Panc1 (cell line): ENCODE measurements around the gene VSX1. TPM values are rescaled to one million over a fixed set of nuclear protein-coding genes. Genes with fewer than 3 reads are reported as not detected.

Experiments used
- ATAC-seq: fragments of 200-7000 bp; cut with Tn5 transposase; 2 replicates; pipeline ENCODE4 v1.9.1; 2020; ENCODE audit warnings: mild to moderate bottlenecking, moderate library complexity
- BruUV-seq: library from RNA; stranded (reverse); fragments of 400-500 nt; replicated peaks from 2 replicates; lab custom pipeline; 2021; lab: Mats Ljungman, UMichigan
- CTCF ChIA-PET: fragments of 300-600 bp; sonication (Branson Sonifier 250); formaldehyde crosslinking; loops from one replicate; lab custom pipeline; 2022; ENCODE audit warnings: antibody characterized with exemption; lab: Charles Lee
- POLR2A ChIA-PET: fragments of 300-600 bp; sonication (Branson Sonifier 250); formaldehyde crosslinking; loops from one replicate; lab custom pipeline; 2022; ENCODE audit warnings: antibody characterized with exemption; lab: Charles Lee
- DNase-seq: peaks from one replicate; pipeline ENCODE4 v3.0.0-alpha.2; 2010; ENCODE audit warnings: low read depth, low spot score
- H3K27ac ChIP-seq: 2 replicates; pipeline ENCODE4 v1.5.1; 2011; ENCODE audit warnings: mild to moderate bottlenecking, low read length, inconsistent platforms
- H3K27me3 ChIP-seq: fragments of 200-500 bp; sonication (Bioruptor generic); 2 replicates; pipeline ENCODE4 v1.6.0; 2014; ENCODE audit warnings: low read length, inconsistent platforms; ENCODE audit not compliant: control insufficient read depth, insufficient read depth
- H3K36me3 ChIP-seq: fragments of 200-500 bp; sonication (Bioruptor generic); 2 replicates; pipeline ENCODE4 v1.5.1; 2014; ENCODE audit warnings: inconsistent platforms, mild to moderate bottlenecking, low read length, moderate library complexity; ENCODE audit not compliant: control insufficient read depth, insufficient read depth
- H3K4me1 ChIP-seq: 2 replicates; pipeline ENCODE4 v1.5.1; 2011; ENCODE audit warnings: inconsistent platforms, mild to moderate bottlenecking, low read length, moderate library complexity; ENCODE audit not compliant: control insufficient read depth, insufficient read depth
- H3K4me3 ChIP-seq, 2 experiments: 2 replicates each; pipeline ENCODE4 v1.5.1; 2011 to 2012; ENCODE audit warnings: low read depth in 2 of 2, low read length in 2 of 2, mild to moderate bottlenecking in 2 of 2, inconsistent platforms in 1 of 2, moderate library complexity in 1 of 2
- H3K9me3 ChIP-seq: fragments of 200-500 bp; sonication (Bioruptor generic); 2 replicates; pipeline ENCODE4 v1.5.1; 2014; ENCODE audit warnings: low read depth, mild to moderate bottlenecking, inconsistent platforms, low read length, moderate library complexity; ENCODE audit not compliant: control insufficient read depth, insufficient read depth
- POLR2AphosphoS5 ChIP-seq: IDR thresholded peaks from 2 replicates; pipeline ENCODE4 v1.6.1; 2012; ENCODE audit warnings: mild to moderate bottlenecking, low read depth, low read length, moderate library complexity
- SIN3A ChIP-seq: IDR thresholded peaks from 2 replicates; pipeline ENCODE4 v1.6.1; 2012; ENCODE audit warnings: low read depth, mild to moderate bottlenecking, low read length, moderate library complexity, borderline replicate concordance; ENCODE audit not compliant: insufficient read depth
- TCF7L2 ChIP-seq: IDR thresholded peaks from 2 replicates; pipeline ENCODE4 v1.6.1; 2011; ENCODE audit warnings: mild to moderate bottlenecking, low read depth, low read length, inconsistent platforms
- in situ Hi-C: cut with HindIII; loops from 2 replicates; pipeline ENCODE4 v1.10.0; 2016; ENCODE audit warnings: low sequenced_read_pairs, low pct_unique_long_range_greater_than_20kb
- intact Hi-C: fragments of 100-400 bp; cut with micrococcal nuclease; formaldehyde crosslinking; loops from one replicate; pipeline ENCODE4 v1.10.0; 2022; ENCODE audit not compliant: unreplicated experiment
- total RNA-seq: library from RNA; stranded (reverse); gene quantifications from one replicate; pipeline ENCODE4 v1.2.1, GENCODE V29; 2021; ENCODE audit not compliant: unreplicated experiment
- TF ChIP-seq, protein P1 (sequence below): fragments of 450-650 bp; IDR thresholded peaks from 2 replicates; pipeline ENCODE4 v1.5.1; 2017; ENCODE audit warnings: mild to moderate bottlenecking
- TF ChIP-seq, protein P2 (sequence below), 2 experiments: IDR thresholded peaks; 2 replicates each; pipeline ENCODE4 v1.6.1; 2011 to 2012; ENCODE audit warnings: low read depth in 2 of 2, control low read depth in 1 of 2, low read length in 1 of 2, mild to moderate bottlenecking in 1 of 2, moderate library complexity in 1 of 2; ENCODE audit not compliant: insufficient read depth in 1 of 2

Gene VSX1
- total RNA-seq, 1 experiment from 2014 or later = 0.21 TPM

DNA sequence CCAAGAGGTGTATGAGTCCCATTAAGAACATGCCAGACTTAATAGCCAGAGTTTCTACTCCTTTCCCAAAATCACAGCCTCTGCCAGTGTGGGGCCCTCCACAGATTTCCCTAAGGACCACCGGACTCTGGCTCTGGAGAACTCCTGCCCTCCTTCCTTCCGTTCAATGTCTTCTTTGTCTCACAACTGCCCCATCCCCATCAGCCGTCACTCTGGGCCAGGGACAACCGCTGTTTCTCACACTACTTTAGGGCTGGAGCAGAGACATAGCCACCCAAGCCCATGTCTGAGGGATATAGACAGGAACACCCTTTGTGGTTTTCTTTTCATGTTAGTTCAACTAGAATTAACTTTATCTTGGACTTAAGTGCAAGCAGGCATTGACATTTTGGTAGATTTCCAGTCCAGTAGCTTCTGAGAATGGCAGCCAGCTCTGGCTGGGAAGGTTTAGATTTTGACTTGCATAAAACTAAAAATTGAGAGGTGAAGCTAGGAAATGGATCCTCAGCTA, 17.3 kb downstream of the VSX1 start:
- intact Hi-C loops = loop anchor here (1.0 kb wide), 1 partner anchor 69 kb away; no protein-coding TSS in a partner anchor
- TF ChIP-seq POLR2AphosphoS5 (no peak), TCF7L2 (no peak), SIN3A (no peak)
- TF ChIP-seq, protein P1, sequence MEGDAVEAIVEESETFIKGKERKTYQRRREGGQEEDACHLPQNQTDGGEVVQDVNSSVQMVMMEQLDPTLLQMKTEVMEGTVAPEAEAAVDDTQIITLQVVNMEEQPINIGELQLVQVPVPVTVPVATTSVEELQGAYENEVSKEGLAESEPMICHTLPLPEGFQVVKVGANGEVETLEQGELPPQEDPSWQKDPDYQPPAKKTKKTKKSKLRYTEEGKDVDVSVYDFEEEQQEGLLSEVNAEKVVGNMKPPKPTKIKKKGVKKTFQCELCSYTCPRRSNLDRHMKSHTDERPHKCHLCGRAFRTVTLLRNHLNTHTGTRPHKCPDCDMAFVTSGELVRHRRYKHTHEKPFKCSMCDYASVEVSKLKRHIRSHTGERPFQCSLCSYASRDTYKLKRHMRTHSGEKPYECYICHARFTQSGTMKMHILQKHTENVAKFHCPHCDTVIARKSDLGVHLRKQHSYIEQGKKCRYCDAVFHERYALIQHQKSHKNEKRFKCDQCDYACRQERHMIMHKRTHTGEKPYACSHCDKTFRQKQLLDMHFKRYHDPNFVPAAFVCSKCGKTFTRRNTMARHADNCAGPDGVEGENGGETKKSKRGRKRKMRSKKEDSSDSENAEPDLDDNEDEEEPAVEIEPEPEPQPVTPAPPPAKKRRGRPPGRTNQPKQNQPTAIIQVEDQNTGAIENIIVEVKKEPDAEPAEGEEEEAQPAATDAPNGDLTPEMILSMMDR = no peak
- ATAC-seq = no peak
- no peak for DNase-seq
- no TSS peak for BruUV-seq
- Histone ChIP-seq H3K9me3 (no peaks in the 10 kb centered on the region), H3K27ac (peak overlapping the region; percentile 50; the same call in 1 of the 2 replicates), H3K4me1 (peaks cover 13% of the 10 kb centered on the region), H3K27me3 (no peaks in the 10 kb centered on the region), H3K4me3 (no peak overlapping the region), H3K36me3 (no peaks in the 10 kb centered on the region)
- ChIA-PET POLR2A (no interaction called here), CTCF (interaction anchor here (0.6 to 1.4 kb wide), 3 partner anchors 71 to 193 kb away, joined by 3 to 5 read pairs (median 3); no protein-coding TSS in a partner anchor)
- in situ Hi-C loops = no loop called here

DNA sequence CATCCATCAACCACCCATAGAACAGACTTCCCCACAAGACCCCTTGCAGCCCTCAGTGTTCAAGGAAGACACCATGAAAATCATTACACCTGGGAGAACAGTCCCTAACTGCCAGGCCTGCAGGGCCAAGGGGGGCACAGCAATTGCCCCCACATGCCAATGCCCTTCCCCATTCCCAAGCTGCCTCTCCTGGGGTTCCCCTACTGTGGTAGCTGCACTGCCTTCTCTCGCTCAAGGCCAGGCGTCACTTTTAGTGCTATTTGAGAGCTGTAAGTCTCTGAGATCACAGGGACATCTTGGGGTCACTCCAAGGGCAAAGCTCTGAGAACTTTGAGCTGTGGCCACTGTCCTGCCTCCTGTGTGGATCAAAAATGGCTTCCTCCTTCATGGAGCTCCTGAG, 18.0 kb downstream of the VSX1 start:
- no peak overlapping the region for H3K27ac ChIP-seq
- CTCF ChIA-PET = interaction anchor here (0.8 to 1.7 kb wide), 3 partner anchors 70 to 176 kb away, joined by 3 read pairs; no protein-coding TSS in a partner anchor
- H3K27me3 ChIP-seq = no peaks in the 10 kb centered on the region
- in situ Hi-C loops = no loop called here
- TF ChIP-seq TCF7L2 = no peak
- TF ChIP-seq, protein P1 = no peak
- TF ChIP-seq SIN3A = no peak
- H3K9me3 ChIP-seq = no peaks in the 10 kb centered on the region
- H3K4me3 ChIP-seq = no peak overlapping the region
- no peak for DNase-seq
- no peaks in the 10 kb centered on the region for H3K36me3 ChIP-seq
- intact Hi-C loops = no loop called here
- no TSS peak for BruUV-seq
- POLR2A ChIA-PET = no interaction called here
- ATAC-seq = no peak
- peaks cover 19% of the 10 kb centered on the region for H3K4me1 ChIP-seq

DNA sequence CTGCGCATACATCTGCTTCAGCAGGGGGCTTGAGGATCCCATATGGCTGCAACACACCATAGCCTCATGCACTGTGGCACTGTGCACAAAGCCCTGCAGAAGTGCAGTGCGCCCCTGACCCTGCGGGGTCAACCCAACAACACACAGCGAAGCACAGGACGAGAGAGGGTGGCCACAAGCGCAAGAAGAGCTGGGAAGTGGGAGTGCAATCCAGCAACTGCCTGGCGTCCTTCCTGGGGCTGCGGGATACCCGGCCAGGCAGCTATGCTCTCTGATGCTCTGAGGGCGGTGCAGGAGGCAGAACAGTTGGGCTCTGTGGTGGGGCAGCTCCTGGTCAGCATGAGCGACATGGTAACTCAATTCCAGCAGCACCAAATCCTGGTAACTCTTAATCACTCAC, 18.4 kb downstream of the VSX1 start:
- TF ChIP-seq TCF7L2 = no peak
- TF ChIP-seq, protein P2, sequence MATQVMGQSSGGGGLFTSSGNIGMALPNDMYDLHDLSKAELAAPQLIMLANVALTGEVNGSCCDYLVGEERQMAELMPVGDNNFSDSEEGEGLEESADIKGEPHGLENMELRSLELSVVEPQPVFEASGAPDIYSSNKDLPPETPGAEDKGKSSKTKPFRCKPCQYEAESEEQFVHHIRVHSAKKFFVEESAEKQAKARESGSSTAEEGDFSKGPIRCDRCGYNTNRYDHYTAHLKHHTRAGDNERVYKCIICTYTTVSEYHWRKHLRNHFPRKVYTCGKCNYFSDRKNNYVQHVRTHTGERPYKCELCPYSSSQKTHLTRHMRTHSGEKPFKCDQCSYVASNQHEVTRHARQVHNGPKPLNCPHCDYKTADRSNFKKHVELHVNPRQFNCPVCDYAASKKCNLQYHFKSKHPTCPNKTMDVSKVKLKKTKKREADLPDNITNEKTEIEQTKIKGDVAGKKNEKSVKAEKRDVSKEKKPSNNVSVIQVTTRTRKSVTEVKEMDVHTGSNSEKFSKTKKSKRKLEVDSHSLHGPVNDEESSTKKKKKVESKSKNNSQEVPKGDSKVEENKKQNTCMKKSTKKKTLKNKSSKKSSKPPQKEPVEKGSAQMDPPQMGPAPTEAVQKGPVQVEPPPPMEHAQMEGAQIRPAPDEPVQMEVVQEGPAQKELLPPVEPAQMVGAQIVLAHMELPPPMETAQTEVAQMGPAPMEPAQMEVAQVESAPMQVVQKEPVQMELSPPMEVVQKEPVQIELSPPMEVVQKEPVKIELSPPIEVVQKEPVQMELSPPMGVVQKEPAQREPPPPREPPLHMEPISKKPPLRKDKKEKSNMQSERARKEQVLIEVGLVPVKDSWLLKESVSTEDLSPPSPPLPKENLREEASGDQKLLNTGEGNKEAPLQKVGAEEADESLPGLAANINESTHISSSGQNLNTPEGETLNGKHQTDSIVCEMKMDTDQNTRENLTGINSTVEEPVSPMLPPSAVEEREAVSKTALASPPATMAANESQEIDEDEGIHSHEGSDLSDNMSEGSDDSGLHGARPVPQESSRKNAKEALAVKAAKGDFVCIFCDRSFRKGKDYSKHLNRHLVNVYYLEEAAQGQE (IDR thresholded peaks at IDR 0.05; ENCODE audit: insufficient read depth in 1 of 2, low read depth in 2 of 2, low read length in 1 of 2) = no peak
- no peak for TF ChIP-seq SIN3A
- TF ChIP-seq POLR2AphosphoS5 = no peak
- TF ChIP-seq, protein P1 = no peak
- no peaks in the 10 kb centered on the region for H3K9me3 ChIP-seq
- intact Hi-C loops = no loop called here
- no peaks in the 10 kb centered on the region for H3K36me3 ChIP-seq
- ATAC-seq (no peak), DNase-seq (no peak)
- POLR2A ChIA-PET = no interaction called here
- H3K4me1 ChIP-seq = peaks cover 20% of the 10 kb centered on the region
- H3K4me3 ChIP-seq = no peak overlapping the region
- BruUV-seq = no TSS peak
- no peaks in the 10 kb centered on the region for H3K27me3 ChIP-seq
- in situ Hi-C loops = no loop called here
- CTCF ChIA-PET = interaction anchor here (1.6 to 1.9 kb wide), 3 partner anchors 68 to 115 kb away, joined by 3 to 5 read pairs (median 3); no protein-coding TSS in a partner anchor
- H3K27ac ChIP-seq = no peak overlapping the region
